IPS-18a (cell line): ENCODE measurements around the gene BLOC1S1.

Experiments
- H3K27ac ChIP-seq: one replicate; pipeline ENCODE4 v1.5.1; 2013; ENCODE audit warnings: low read length
- H3K27me3 ChIP-seq: one replicate; pipeline ENCODE4 v1.6.1; 2013; ENCODE audit warnings: mild to moderate bottlenecking, low read length; ENCODE audit not compliant: control insufficient read depth, insufficient read depth
- H3K36me3 ChIP-seq: one replicate; pipeline ENCODE4 v1.6.1; 2013; ENCODE audit warnings: low read depth, low read length; ENCODE audit not compliant: control insufficient read depth
- H3K4me1 ChIP-seq: one replicate; pipeline ENCODE4 v1.6.1; 2013; ENCODE audit warnings: low read depth, low read length; ENCODE audit not compliant: control insufficient read depth
- H3K4me3 ChIP-seq: one replicate; pipeline ENCODE4 v1.5.1; 2013; ENCODE audit warnings: low read length
- H3K9ac ChIP-seq: one replicate; pipeline ENCODE4 v1.6.1; 2013; ENCODE audit warnings: mild to moderate bottlenecking, low read length, moderate library complexity
- H3K9me3 ChIP-seq: one replicate; pipeline ENCODE4 v1.6.1; 2013; ENCODE audit warnings: low read depth, low read length; ENCODE audit not compliant: control insufficient read depth

Gene BLOC1S1

DNA sequence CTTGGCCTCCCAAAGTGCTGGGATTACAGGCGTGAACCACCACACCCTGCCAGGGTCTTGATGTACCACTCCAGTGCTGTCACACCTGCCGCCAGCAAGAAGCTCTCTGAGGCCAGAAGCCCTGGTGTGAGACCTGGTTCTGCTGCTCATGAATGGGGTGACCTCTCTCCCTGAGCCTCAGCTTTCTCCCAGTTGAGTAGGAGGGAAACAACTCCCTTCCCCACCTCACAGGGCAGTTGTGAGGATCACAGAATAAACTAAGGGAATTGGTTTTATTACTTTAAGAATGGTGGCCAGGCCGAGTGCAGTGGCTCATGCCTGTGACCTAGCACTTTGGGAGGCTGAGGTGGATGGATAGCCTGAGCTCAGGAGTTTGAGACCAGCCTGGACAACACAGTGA is 18.7 kb downstream of the BLOC1S1 start:
- H3K27ac ChIP-seq: no peak overlapping the region
- H3K4me3 ChIP-seq: no peak overlapping the region
- H3K36me3 ChIP-seq: no peaks in the 10 kb centered on the region
- no peaks in the 10 kb centered on the region for H3K9me3 ChIP-seq
- H3K9ac ChIP-seq: no peak overlapping the region
- no peaks in the 10 kb centered on the region for H3K27me3 ChIP-seq
- H3K4me1 ChIP-seq: peaks cover 27% of the 10 kb centered on the region

DNA sequence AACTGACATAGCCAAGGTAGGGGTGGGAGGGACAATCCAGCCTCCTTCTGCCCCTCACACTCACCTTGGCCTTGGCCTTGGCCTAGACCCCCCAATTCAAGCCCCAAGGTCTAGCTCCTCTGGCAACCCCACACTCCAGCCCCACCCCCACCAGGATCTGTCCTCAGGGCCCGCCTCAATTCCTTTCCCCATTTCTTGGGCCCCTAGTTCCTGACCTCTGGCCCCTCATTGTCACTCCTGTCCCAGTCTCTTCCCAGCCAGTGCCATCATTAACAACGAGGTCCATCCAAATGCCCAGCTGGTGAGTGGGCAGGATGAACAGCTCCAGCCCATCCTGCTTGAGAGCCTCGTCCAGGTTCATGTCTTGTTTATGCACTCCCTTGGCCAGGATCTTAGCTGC is 20.2 kb downstream of the BLOC1S1 start:
- Histone ChIP-seq H3K27me3 (no peaks in the 10 kb centered on the region), H3K4me1 (peaks cover 16% of the 10 kb centered on the region), H3K9ac (no peak overlapping the region), H3K36me3 (no peaks in the 10 kb centered on the region), H3K4me3 (no peak overlapping the region), H3K27ac (no peak overlapping the region), H3K9me3 (no peaks in the 10 kb centered on the region)

DNA sequence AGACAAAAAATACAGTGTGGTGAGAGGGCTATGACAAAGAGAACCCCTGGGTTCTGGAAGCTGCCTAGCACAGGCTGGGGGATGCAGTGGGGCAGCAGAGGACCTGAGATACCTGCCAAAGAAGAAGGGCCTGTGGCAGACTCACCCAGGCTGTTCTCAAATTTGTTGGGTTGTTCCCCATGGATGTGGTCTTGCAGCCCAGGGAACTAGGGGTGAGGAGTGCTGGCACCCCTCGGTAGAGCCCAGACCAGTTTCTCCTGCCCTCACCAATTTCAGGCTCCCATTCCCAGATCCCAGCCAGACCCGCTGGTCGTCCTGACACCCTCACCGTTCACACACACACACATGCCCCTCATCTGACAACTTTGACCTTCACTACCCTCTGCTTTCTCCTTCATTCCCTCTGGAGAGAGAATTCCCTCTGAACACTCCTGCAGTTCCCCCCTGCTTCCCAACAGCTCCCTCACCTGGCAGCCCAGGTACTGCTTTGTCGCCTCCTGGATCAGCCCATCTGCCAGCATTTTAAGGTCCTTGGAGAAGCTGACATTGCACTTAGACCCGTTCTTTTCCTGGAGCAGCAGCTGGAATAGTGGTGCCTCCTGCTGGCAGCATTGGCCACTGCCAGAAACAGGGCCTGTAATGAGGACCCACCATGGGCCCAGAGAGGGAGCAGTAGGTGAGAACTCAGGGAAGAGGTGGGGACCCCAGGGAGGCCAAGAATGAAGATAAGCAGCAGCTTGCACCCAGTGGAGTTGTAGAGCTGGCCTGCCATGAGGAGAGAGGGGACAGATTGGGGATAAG is 21.1 kb downstream of the BLOC1S1 start:
- Histone ChIP-seq H3K9ac (no peak overlapping the region), H3K27me3 (no peaks in the 10 kb centered on the region), H3K4me3 (peak overlapping the region; percentile 79), H3K36me3 (no peaks in the 10 kb centered on the region), H3K4me1 (peaks cover 20% of the 10 kb centered on the region), H3K27ac (no peak overlapping the region), H3K9me3 (no peaks in the 10 kb centered on the region)

DNA sequence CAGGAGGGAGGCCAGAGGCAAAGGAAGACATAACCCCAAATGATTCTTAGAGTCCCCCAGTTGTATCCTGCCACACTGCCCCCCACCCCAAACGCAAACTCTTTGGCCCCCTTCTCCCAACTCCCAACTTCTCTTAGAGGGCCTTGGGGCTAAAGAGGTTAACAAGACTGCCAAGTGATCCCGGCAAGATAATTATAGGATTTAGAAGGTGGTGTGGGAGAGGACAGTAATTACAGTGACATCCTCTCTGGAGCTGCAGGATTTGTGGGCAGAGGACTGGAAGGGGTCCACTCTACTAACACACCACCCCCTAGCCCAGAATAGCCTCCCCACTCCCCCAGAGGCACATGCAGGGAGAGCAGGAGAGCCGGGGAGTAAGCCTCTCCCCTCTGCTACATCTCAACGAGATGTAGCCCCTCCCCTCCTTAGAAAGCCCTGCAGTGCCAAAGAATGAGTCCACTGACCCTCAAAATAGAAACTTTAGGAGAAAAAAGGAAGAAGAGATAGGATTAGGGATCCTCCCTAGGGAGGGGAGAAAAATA is 21.8 kb downstream of the BLOC1S1 start:
- H3K36me3 ChIP-seq: no peaks in the 10 kb centered on the region
- peak overlapping the region; percentile 79 for H3K4me3 ChIP-seq
- H3K9me3 ChIP-seq: no peaks in the 10 kb centered on the region
- peaks cover 18% of the 10 kb centered on the region for H3K4me1 ChIP-seq
- H3K9ac ChIP-seq: peak overlapping the region; percentile 56
- peak overlapping the region; percentile 28 for H3K27ac ChIP-seq
- no peaks in the 10 kb centered on the region for H3K27me3 ChIP-seq

DNA sequence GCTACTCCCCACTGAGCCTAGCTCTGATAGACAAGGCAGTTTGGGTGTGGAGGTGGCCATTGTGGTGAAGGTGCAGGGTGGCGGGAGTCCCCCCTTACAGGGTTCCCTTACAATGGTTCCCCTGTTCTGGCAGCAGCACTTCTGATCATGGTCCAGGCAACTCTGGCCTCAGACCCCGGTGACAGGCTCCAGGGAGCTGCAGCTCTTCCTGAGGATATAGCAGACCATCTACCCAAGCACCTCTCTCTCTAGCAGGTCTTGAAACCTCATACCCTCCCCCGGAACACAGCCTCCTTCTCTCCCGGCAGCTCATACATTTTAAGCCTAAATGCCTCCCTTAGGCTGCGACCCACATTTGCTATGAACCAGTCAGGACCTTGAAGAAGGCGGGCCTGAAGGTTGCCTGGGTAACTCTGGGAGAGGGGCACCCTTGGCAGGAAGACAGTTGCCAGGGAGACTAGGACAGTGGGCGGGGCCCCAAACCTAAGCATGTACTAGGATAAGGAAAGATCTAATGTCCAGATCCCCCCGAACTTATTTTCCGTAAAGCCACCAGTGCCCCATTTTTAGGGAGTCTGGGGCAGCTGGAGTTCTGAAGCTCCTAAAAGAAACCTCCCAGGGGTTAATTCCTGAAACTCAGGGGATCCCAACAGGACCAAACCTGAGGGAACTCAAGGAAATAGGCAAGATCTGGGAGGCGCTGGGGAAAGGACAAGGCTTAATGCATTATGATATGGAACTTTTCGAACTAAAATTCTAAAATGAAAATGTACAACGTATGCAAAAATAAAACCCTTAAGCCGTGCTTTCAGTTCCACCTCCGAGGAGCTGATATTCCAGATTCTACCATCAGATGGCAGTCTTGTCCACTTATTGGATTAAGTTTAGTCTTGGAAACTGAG is 22.5 kb downstream of the BLOC1S1 start:
- Histone ChIP-seq H3K4me3 (peak overlapping the region; percentile 79), H3K27me3 (no peaks in the 10 kb centered on the region), H3K9ac (peak overlapping the region; percentile 56), H3K9me3 (no peaks in the 10 kb centered on the region), H3K36me3 (no peaks in the 10 kb centered on the region), H3K4me1 (peaks cover 18% of the 10 kb centered on the region), H3K27ac (peak overlapping the region; percentile 73)

DNA sequence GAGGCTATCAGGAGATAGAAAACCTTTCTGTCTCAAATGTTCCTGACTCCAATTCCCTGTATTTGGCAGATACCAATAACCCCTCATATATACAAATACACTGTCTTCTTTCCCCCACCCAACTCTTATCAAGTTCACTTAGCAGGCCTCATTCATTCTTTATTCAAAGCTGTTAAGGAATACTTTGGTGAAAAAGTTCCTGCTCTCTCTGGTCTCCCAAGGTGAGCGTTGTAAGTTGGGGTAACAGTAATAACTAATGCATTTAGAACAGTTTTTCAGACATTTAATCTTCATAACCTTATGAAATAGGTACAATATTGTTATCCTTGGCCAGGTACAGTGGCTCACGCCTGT is 23.2 kb downstream of the BLOC1S1 start:
- Histone ChIP-seq H3K27ac (no peak overlapping the region), H3K9me3 (no peaks in the 10 kb centered on the region), H3K4me1 (peaks cover 18% of the 10 kb centered on the region), H3K27me3 (no peaks in the 10 kb centered on the region), H3K9ac (no peak overlapping the region), H3K36me3 (no peaks in the 10 kb centered on the region), H3K4me3 (peak overlapping the region; percentile 79)

DNA sequence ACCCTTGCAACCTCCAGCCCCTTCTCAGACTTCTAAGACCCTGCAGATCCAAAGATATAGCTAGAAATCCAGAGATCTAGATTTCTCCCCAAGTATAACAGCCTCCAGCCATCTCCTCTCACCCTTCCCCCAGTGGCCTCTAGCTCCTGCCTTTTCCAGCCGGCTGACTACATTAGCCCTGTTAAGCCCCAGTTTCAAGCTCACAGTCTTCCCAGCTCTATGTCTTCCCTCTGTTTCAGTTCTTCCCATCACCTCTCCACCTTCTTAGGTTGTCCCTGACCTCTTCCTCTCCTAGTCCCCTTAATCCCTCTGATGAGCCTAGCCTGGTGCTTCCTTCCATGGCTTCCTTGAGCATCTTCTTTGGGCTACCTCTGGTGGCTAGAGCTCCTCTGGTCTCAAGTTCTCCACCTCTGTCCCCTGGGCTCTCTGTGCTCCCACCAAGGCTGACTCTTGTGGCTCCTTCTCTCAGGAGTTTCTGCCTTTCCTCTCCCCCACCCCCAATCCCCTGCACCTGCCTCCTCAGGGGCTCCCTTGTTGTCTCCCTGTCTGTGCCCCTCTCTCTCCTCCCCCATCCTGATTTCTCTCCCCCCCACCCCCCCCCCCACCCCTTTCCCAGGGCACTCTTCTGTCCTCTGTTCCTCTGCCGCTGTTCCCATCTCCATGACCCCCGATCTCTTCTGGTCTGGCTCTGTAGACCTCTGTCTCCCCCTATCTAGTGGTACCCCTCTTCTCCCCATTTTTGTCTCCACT is 26.3 kb downstream of the BLOC1S1 start:
- no peaks in the 10 kb centered on the region for H3K27me3 ChIP-seq
- H3K9me3 ChIP-seq: no peaks in the 10 kb centered on the region
- peak overlapping the region; percentile 48 for H3K9ac ChIP-seq
- H3K4me1 ChIP-seq: peaks cover 32% of the 10 kb centered on the region
- H3K36me3 ChIP-seq: no peaks in the 10 kb centered on the region
- peak overlapping the region; percentile 64 for H3K4me3 ChIP-seq
- H3K27ac ChIP-seq: no peak overlapping the region

DNA sequence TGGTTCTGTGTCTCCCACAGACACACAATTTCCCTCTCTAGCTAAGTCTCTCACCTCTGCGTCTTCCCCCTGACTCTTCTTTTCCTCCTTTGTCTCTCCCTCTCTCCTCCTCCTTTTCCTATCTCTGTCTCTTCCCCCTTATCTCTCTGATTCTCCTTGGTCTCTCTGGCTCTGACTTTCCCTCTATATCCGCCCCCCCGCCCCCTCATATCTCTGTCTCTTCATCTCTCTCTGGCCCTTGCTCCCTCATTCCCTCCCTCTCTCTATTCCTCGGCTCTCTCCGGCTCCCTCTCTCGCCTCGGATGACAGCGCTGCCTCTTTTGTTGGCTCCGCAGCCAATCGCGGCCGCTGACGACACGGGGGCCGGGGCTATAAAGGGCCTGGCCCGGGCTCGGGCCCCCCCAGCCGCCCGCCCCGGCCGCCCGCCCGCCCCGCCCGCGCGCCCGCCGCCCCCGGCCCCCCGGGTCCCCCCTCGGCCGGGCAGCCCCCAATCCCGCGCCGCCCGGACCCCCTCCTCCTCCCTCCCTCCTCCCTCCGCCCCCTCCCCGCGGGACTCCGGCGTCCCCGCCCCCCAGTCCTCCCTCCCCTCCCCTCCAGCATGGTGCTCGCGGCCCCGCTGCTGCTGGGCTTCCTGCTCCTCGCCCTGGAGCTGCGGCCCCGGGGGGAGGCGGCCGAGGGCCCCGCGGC is 27.0 kb downstream of the BLOC1S1 start, which contains the start of gene GDF11:
TSS of gene GDF11 (plus strand) at position 404 of the 687 bp plus-strand sequence. CDS start at position 599, 195 bp downstream.
- Histone ChIP-seq H3K9me3 (no peaks in the 10 kb centered on the region), H3K27me3 (no peaks in the 10 kb centered on the region), H3K27ac (peak within 1 kb of the TSS; percentile 15), H3K4me1 (peaks cover 34% of the 10 kb centered on the region), H3K9ac (peak within 1 kb of the TSS; percentile 75), H3K4me3 (peak within 1 kb of the TSS; percentile 92), H3K36me3 (no peaks in the 10 kb centered on the region)

DNA sequence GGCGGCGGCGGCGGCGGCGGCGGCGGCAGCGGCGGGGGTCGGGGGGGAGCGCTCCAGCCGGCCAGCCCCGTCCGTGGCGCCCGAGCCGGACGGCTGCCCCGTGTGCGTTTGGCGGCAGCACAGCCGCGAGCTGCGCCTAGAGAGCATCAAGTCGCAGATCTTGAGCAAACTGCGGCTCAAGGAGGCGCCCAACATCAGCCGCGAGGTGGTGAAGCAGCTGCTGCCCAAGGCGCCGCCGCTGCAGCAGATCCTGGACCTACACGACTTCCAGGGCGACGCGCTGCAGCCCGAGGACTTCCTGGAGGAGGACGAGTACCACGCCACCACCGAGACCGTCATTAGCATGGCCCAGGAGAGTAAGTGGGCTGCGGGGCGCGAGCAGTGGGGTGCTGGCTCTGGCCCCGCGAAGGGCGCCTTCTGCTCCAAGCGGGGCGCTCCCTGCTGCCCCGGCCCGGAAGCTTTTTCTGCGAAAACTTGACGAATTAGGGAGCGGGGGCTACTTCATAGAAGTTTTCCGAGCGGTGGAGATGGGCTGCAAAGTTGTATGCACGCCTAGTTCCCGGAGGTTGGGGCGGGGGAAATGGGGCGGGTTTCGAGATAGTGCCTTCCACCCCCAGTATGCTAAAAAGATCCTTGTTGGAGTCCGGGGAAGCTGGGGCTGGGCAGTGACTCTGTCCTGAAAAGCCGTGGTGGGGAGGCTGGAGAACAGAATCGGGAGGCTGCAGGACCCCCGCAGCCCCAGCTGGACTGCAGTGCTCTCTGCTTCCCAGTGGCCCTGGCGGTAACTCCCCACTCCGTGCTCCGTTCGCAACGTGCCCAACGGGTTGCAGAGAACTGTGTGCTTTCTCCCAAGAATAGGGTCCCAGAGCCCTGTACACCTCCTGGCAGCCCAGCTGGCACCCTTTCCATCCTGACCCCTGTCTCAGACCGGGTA is 27.8 kb downstream of the BLOC1S1 start:
- Histone ChIP-seq H3K4me3 (peak overlapping the region; percentile 92), H3K9ac (peak overlapping the region; percentile 75), H3K36me3 (peaks cover under 1% of the 10 kb centered on the region), H3K4me1 (peaks cover 36% of the 10 kb centered on the region), H3K27me3 (no peaks in the 10 kb centered on the region), H3K27ac (peak overlapping the region; percentile 15), H3K9me3 (no peaks in the 10 kb centered on the region)
